Kasumi-1 (cell line): ENCODE results near the gene TDRD5.
A peak's percentile ranks its signal among the peaks of the same experiment; 100 is the strongest.
"Not testable (repeated sequence)": the region's sequence is repeated elsewhere in the genome, so short reads cannot be mapped to it uniquely, and the experiment has no call there.

Experiments
- DNase-seq, 2 experiments: peaks; one replicate each; lab custom pipeline; 2025; lab: John Stamatoyannopoulos, UW

The TDRD5 gene

DNA sequence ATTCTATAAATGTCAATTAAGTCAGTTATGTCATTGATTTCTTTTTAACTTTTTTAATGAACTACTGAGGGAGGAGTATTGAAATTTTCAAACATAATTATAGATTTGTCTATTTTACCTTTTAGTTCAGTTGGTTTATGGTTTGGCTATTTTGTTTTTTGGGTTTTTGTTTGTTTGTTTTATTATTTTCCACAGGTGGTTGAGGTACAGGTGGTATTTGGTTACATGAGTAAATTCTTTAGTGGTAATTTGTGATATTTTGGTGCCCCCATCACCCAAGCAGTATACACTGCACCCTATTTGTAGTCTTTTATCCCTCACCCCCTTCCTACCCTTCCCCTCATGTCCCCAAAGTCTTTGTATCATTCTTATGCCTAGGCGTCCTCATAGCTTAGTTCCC is 9.5 kb downstream of the TDRD5 start:
- no peak for DNase-seq

DNA sequence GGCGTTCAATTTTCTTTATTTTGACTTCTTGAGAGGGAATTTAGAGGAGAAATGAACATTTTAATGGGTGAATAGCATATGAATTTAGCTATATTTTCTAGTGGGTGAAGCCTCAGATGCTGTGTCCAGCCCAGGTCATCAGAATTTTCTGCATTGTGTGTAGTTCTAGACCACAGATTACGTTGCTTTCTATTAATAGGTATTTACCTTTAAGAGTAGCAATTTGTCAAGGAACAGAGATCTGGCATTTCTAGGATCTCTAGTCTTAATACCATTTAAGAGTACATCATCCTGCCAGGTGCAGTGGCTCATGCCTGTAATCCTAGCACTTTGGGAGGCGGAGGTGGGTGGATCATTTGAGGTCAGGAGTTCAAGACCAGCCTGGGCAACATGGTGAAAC is 20.7 kb downstream of the TDRD5 start:
- no peak for DNase-seq

DNA sequence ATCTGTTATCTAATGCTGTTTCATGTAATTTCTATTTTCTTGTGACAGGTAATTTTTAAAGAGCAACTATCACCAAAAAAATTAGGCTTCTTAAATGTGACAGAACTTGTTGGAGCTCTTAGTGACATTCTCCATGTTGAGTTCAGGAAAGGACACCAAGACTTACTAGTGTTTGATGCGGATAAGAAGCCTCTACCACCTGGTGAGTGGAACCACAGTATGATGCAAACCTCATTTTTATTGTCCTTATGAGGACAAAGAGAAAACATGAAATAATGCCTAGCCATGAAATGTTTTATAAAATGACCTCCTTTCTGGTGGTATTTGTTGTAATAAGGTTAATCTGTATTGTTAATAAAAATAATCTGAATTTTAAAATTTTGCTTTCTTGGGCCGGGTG is 39.1 kb downstream of the TDRD5 start:
- no peak for DNase-seq

DNA sequence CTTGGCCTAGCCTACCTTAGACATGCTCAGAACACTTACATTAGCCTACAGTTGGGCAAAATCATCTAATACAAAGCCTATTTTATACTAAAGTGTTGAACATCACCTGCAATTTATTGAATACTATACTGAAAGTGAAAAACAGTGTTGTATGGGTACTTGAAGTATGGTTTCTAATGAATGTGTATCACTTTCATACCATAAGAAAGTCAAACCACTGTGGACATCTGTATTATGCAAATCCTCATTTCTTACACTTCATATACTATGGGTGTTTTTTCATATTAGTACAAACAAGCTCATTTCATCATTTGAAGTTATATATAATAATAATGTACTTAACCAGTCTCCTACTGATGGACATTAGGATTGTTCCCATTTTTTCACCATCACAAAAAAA is 41.2 kb downstream of the TDRD5 start:
- DNase-seq = no peak

DNA sequence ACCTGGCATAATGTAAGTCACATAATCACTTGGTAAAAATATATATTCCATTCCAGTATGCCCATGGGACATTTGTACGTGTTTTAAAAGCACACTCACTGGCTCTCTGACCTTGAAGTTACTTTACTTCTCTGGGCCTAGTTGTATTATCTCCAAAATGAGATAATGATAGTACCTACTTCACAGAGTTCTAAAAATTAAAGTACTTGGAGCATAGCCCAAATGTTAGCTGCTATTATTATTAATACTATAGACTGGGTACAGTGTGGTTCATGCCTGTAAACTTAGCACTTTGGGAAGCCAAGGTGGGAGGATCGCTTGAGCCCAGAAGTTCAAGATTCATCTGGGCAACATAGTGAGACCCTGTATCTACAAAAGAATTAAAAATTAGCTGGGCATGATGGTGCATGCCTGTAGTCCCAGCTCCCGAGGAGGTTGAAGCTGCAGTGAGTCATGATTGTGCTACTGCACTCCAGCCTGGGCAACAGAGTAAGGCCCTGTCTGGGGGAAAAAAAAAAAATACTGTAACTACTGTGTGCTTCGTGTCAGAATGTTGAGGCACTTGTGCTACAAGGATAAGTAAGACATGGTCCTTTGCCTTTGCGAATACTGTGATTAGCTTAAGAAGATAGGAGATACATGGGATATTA is 45.7 kb downstream of the TDRD5 start:
- DNase-seq = no peak

DNA sequence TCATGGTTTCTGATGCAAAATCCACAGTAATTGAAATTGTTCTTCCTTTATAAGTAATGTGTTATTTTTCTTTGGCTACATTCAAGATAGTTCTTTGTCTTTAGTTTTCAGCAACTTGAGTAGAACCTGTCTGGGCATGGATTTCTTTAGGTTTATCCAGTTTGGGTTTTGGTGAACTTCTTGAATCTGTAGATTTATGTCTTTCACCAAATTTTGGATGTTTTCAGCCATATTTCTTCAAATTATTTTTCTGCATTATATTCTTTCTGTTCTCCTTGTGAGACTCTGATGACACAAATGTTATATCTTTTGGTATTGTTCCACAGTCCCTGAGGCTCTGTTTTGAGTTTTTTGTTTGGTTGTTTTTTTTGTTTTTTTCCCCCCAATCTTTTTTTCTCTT is 69.4 kb downstream of the TDRD5 start:
- no peak for DNase-seq

DNA sequence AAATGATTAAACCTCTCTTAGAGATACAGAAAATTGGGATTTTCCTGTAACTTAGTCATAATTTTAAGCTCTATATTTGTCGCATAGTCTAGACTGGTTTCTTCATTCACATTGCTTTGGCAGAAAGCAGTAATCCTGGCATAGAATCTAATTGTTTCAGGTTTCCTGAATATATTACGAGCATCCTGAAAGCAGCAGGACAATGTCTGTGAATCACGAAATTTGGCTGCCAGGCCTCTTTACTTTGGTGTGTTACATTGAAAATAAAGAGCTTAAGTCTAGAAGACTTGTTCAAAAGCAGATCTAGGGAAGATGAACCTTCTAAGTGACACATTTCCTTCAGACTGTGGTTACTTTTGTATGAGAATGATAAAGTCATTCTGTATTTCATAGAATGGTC is 72.2 kb downstream of the TDRD5 start:
- no peak for DNase-seq

DNA sequence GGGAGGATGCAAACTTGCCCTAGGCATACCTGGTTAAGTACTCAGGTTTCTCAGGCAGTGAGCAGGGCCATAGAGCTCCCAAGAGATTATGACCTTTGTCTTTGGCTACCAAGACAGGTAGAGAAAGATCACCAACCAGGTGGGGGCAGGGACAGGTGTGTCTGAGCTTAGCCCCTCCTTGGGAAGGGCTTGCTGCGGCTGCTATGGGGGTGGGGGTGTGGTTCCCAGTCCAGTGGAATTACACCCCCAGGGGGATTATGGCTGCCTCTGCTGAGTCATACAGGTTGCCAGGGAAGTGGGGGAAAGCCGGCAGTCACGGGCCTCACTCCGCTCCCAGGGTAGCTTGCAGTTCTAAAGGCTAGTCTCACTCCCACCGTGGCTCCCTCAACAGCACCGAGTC is 86.2 kb downstream of the TDRD5 start:
- no peak for DNase-seq

DNA sequence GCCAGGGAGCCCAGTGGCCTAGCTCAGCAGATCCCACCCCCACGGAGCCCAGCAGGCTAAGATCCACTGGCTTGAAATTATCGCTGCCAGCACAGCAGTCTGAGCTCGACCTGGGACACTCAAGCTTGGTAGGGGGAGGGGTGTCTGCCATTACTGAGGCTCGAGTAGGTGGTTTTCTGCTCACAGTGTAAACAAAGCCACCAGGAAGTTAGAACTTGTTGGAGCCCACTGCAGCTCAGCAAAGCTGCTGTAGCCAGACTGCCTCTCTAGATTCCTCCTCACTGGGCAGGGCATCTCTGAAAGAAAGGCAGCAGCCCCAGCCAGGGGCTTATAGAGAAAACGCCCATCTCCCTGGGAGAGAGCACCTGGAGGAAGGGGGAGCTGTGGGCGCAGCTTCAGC is 102.9 kb downstream of the TDRD5 start:
- DNase-seq = not testable (repeated sequence)

DNA sequence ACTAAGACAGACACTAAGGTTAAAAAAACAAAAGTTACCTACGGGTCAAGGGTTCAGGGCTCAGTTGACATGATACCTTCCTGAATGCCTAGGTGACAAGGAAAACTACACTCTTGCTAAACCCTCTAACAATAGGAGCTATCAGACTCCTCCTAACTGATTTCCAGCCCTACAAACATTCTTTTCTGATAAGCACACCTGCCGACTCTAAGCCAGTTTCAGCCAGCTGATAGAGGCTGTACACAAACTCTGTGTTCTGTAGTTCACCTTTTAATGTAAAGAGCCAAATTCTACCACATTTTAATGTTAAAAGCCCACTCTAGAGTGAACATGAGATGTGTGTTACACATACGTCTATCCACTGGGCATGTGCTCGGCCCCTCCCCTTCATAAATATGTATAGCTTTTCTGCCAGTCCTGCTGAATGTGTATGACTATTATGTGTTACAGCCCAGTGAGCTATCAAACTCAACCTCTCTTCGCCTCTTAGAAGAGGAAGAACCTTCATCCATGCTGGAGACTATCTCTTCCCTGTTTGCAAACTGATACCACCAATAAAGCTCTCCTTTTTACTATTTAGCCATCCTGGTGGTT is 111.4 kb downstream of the TDRD5 start:
- DNase-seq = no peak

DNA sequence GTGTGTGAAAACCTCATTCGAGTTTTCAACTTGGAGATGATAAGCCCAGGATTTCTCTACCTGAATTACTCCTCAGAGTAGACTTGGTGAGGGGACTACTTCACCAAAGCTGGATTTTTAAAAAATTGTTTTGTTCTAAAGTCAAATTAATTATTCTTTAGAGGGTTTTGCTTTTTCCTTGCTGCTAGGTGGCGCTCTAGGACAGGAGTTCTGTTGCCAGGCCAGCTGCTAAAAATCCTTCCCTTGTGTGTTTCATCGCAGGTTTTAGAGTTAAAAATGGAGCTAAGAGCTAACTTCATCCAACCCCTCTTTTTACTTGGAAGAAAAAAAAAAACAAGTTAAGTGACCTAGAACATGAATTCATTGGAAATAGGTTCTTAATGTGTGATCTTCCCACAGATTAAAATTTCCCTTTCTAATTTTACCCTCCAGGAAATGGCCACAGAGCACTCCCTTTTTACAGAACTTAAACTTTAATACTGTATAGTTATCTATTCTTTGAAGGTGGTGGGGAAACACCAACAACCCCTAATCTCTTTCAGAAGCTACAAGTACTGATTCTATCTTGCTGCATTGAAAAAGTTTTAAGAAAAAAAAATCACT is 114.8 kb downstream of the TDRD5 start:
- peak; percentile 80 to 81 for DNase-seq

DNA sequence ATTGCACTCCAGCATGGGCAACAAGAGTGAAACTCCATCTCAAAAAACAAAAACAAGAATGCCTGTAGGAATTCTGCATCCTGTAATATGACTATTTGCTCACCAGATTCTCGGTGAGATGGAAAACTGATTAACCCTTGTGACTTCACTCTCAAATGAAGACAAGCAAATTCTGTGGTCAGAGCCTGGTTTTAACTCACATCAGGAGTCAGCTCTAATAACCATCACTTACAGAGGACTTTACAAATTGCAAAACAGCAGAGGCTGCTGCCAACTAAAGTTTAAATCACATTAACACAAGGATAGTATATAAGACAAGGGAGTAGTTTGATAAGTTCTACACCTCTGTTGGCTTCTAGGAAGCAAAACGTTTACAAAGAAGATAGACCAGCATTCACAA is 115.8 kb downstream of the TDRD5 start:
- no peak for DNase-seq

DNA sequence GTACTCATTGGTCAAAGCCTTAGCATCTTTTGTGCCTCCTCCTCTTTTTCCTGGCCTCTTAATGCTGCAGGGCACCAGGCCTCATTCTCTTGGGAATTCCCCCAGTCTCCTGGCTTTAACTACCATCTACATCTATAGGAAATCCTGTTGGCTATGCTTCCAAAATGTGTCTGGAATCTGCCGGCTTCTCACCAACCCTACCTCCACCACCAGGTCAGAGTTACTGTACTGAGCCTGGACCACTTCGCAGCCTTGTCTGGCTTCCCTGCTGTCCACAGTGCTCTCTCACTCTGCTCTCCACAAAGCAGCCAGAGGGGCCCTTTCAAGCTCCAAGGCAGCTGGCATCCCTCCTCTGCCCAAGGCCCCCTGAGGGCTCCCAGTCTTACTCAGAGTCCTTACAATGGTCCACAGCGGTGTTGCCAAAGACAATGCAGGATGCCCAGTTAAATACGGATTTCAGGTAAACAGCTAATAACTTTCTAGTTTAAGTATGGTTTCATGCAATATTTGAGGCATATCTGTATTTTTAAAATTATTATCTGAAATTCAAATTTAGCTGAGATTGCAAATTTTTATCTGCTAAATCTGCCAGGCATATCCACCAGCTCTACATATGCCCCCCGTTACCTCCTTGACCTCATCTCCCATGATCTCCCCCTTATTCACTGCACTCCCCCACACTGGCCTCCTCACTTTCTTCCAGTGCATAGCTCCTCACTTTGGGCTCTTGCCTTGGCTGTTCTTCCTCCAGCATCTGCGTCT is 117.0 kb downstream of the TDRD5 start:
- no peak for DNase-seq

DNA sequence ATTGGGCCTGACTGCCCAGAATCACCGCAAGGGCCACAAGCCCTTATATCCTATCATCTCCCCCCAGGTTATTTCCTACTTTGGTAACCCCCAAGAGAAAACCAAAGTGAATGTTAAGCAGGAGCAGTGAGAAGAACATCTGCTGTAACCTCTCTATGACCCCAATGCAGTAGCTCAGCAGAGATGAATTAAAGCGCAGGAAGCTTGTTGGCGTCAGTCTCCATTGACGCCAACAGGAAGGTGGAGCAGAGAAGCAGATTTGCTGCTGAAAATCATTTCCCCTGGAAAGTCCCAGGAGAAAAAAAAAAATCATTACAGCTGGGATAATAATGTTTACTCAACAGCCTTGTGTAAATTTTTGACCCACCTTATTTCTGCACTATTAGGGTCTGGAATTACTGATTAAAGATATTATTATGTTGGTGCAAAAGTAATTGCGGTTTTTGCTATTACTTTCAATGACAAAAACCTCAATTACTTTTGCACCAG is 118.3 kb downstream of the TDRD5 start:
- no peak for DNase-seq

DNA sequence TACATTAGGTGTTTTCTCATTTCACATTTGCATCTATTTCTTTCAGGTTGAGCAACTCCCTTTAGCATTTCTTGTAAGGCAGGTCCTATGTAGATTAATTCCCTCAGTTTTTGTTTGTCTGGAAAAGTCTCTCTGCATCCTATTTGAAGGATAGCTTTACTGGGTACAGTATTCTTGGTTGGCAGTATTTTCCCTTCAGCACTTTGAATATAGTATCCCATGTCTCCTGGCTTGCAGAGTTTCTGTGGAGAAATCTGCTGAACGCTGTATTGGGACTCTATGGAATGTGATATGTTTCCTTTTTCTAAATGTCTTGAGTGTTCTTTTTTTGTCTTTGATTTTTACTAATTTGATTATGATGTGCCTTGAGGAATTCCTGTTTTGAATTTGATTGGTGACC is 122.5 kb downstream of the TDRD5 start:
- no peak for DNase-seq

DNA sequence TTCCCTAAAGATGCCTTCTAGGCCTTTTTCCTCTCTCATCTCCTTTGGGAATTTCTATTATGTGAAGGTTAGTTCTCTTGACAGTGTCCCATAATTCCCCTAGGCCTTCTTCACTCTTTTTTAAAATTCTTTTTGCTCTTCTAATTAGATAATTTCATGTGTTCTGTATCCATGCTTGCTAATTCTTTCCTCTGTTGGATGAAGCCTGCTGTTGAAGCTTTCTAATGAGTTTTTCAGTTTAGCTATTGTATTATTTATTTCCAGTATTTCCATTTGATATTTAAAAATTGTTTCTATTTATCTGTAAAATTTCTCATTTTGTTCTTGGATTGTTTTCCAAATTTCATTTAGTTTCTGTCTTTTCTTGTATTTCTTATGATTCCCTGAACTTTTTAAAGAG is 123.0 kb downstream of the TDRD5 start:
- no peak for DNase-seq

DNA sequence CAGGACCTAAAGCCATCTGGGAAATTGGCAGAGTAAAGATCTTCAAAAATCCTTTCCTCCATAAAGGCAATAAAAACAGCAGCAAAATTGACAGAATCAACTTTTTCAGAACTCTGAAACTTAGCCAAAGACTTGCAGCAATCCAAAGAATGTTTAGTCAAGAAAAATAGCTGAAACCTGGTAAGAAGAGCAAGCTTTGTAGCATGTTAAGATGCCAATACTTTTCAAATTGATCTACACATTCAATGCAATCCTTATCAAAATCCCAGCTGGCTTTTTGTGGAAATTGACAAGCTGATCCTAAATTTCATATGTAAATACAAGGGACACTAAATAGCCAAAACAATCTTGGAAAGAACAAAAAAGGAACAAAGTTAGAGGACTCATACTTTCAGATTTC is 127.6 kb downstream of the TDRD5 start:
- DNase-seq = no peak

DNA sequence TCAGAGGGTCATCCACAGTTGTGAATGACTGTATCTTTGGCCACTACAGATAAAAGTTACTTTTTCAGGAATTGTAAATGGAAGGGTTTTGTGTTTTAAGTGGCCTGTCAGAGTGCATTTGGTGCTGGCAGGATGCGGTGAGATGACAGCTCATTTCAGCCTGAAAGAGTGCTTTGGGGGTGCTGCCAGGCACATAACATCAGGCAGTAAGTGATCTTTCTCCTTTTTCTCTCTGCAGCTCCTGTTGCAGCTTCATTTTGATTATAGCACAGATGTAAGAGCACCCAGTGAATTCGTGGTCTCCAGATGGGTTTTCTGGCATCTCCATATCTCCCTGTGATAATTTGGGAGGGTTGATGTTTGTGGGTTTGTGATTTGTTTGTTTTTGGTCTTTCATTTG is 136.6 kb downstream of the TDRD5 start:
- DNase-seq = no peak

DNA sequence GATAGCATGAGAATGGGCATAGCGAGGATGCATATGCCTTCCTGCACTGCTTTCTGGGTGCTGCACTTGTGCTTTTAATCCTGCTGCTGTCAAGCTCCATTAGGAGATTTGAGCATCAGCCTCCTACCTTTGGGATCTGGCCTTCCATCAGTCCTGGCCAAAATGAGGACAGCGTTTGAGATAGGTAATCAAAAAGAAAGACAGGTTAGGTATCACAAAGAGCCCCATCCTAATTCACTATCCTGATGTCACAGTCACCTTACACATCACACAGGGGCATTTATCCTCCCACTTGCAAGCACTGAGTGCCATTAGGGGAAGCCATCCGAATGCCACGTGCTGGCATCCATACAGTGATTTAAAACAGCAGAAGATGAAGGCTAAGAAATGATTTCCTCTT is 138.2 kb downstream of the TDRD5 start:
- DNase-seq = no peak

DNA sequence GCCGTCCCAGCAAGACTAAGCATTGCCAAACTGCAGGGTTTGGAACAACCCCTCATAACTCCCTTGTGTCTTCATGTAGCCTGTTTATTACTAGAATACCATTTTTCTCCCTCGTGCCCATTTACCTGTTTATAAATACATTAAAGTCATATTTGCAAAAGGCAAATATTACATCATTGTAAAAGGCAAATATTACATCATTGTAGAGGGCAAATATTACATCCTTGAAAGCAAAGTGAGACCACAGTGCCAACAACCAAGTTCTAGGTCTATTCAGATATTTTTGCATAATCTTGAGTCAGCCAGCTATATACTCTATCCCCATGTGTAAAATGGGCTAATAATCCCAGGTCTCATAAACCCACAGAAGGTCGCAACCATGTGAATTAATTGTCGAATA is 140.0 kb downstream of the TDRD5 start:
- DNase-seq = no peak
